ENCODE measurements around the gene LMTK3. TPM values are rescaled to one million over a fixed set of nuclear protein-coding genes. Genes with fewer than 3 reads are reported as not detected.

The LMTK3 gene
- polyA plus RNA-seq, 1 donor = 7.2 TPM

- no peaks in the 10 kb centered on the region for H3K27me3 ChIP-seq (ENCODE audit: control insufficient read depth, insufficient read depth, low read length)
- DNase-seq = peak; percentile 100
- peak overlapping the region; percentile 99 for H3K27ac ChIP-seq (ENCODE audit: low read length)
- WGBS (ENCODE audit: insufficient coverage, low lambda C conversion rate) = no CpG with 5 or more reads among the region's 36 CpGs
- peak overlapping the region; percentile 99 for H3K4me3 ChIP-seq (ENCODE audit: low read length)
- H3K9me3 ChIP-seq (ENCODE audit: control insufficient read depth, low read depth, low read length) = no peaks in the 10 kb centered on the region
- peaks cover 15% of the 10 kb centered on the region for H3K4me1 ChIP-seq (ENCODE audit: control insufficient read depth, insufficient read depth, low read length)
- peaks cover 36% of the 10 kb centered on the region for H3K36me3 ChIP-seq (ENCODE audit: control insufficient read depth, insufficient read depth, low read length)
Measured at GRCh38 chr19:48468772-48469288, 42.8 kb downstream of the LMTK3 start.

DNA sequence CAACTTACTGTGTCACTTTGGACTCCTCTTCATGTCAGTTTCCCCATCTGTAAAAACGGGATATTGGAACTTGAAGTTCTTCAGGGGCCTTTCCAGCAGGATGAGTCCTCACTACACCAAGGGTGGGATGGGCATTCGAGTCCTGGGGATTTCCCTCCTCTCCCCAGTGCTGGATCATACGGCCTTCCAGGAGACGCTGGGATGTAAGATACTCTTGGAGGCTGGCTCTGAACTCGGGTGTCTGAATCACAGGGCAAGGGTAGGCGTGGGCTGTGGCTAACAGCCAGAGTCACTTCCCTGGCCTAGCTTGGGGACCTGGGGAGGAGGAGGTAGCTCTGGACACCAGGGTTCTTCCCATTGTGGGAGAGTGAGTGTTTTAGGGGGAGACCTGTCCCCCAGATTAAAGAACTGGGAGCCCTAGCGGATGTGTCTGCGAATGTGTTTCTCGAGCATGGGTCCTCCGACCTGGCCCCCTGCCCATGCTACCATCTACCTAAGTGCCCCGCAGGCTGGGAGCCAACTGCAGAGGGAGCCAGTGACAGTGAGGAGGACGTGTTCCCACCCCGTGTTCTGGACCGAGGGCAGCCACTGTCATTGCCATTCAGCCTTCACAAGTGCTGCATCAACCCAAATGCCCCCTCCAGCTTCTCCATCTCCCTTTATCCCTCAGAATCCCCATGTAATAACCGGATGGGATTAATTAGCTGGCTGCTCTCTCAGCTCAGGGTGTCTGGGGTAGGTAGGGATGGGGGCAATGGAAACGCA lies 44.9 kb downstream of the LMTK3 start:
- no peak for DNase-seq
- no peak overlapping the region for H3K4me3 ChIP-seq (ENCODE audit: low read length)
- WGBS (ENCODE audit: insufficient coverage, low lambda C conversion rate) = 100% methylated on average over 1 of the region's 16 CpGs
- peaks cover 15% of the 10 kb centered on the region for H3K4me1 ChIP-seq (ENCODE audit: control insufficient read depth, insufficient read depth, low read length)
- peaks cover 17% of the 10 kb centered on the region for H3K36me3 ChIP-seq (ENCODE audit: control insufficient read depth, insufficient read depth, low read length)
- peaks cover 6% of the 10 kb centered on the region for H3K9me3 ChIP-seq (ENCODE audit: control insufficient read depth, low read depth, low read length)
- no peak overlapping the region for H3K27ac ChIP-seq (ENCODE audit: low read length)
- no peaks in the 10 kb centered on the region for H3K27me3 ChIP-seq (ENCODE audit: control insufficient read depth, insufficient read depth, low read length)

DNA sequence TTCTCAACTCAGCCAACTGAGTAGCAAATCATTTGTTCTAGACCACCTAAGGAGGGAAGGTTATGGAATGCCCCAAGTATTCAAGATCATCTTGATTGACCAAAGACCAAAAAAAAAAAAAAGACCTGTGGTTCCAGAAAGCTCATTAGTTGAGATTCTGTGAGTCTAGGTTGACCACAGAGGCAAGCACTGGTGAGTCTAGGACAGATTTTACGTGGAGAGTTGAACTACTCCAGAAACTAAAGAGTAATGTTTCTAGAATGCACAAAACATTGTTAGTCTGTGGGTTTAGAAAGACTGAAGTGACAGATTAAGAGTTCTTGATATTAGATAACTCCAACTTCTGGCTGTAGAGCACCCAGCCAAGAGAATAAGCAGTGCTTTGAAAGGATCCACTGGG lies 46.4 kb downstream of the LMTK3 start:
- Histone ChIP-seq H3K4me1 (ENCODE audit: control insufficient read depth, insufficient read depth, low read length) (peaks cover 8% of the 10 kb centered on the region), H3K27ac (ENCODE audit: low read length) (no peak overlapping the region), H3K36me3 (ENCODE audit: control insufficient read depth, insufficient read depth, low read length) (peaks cover 1% of the 10 kb centered on the region), H3K4me3 (ENCODE audit: low read length) (no peak overlapping the region), H3K27me3 (ENCODE audit: control insufficient read depth, insufficient read depth, low read length) (no peaks in the 10 kb centered on the region), H3K9me3 (ENCODE audit: control insufficient read depth, low read depth, low read length) (peaks cover 9% of the 10 kb centered on the region)
- WGBS (ENCODE audit: insufficient coverage, low lambda C conversion rate) = no CpG with 5 or more reads among the region's 1 CpG
- DNase-seq = no peak

GRCh38 chr19:48461982-48462655 lies 49.5 kb downstream of the LMTK3 start:
- Histone ChIP-seq H3K36me3 (ENCODE audit: control insufficient read depth, insufficient read depth, low read length) (peaks cover 2% of the 10 kb centered on the region), H3K4me3 (ENCODE audit: low read length) (no peak overlapping the region), H3K27me3 (ENCODE audit: control insufficient read depth, insufficient read depth, low read length) (no peaks in the 10 kb centered on the region), H3K9me3 (ENCODE audit: control insufficient read depth, low read depth, low read length) (peaks cover 9% of the 10 kb centered on the region), H3K4me1 (ENCODE audit: control insufficient read depth, insufficient read depth, low read length) (no peaks in the 10 kb centered on the region), H3K27ac (ENCODE audit: low read length) (no peak overlapping the region)
- WGBS (ENCODE audit: insufficient coverage, low lambda C conversion rate) = no CpG with 5 or more reads among the region's 62 CpGs
- DNase-seq = no peak

GRCh38 chr19:48461651-48461981 lies 50.0 kb downstream of the LMTK3 start:
- Histone ChIP-seq H3K36me3 (ENCODE audit: control insufficient read depth, insufficient read depth, low read length) (peaks cover 6% of the 10 kb centered on the region), H3K4me1 (ENCODE audit: control insufficient read depth, insufficient read depth, low read length) (no peaks in the 10 kb centered on the region), H3K27ac (ENCODE audit: low read length) (no peak overlapping the region), H3K9me3 (ENCODE audit: control insufficient read depth, low read depth, low read length) (peaks cover 9% of the 10 kb centered on the region), H3K4me3 (ENCODE audit: low read length) (no peak overlapping the region), H3K27me3 (ENCODE audit: control insufficient read depth, insufficient read depth, low read length) (no peaks in the 10 kb centered on the region)
- no CpG with 5 or more reads among the region's 36 CpGs for WGBS (ENCODE audit: insufficient coverage, low lambda C conversion rate)
- DNase-seq = no peak

- Histone ChIP-seq H3K9me3 (ENCODE audit: control insufficient read depth, low read depth, low read length) (peaks cover 9% of the 10 kb centered on the region), H3K27me3 (ENCODE audit: control insufficient read depth, insufficient read depth, low read length) (no peaks in the 10 kb centered on the region), H3K4me3 (ENCODE audit: low read length) (no peak overlapping the region), H3K36me3 (ENCODE audit: control insufficient read depth, insufficient read depth, low read length) (peaks cover 36% of the 10 kb centered on the region), H3K4me1 (ENCODE audit: control insufficient read depth, insufficient read depth, low read length) (no peaks in the 10 kb centered on the region), H3K27ac (ENCODE audit: low read length) (no peak overlapping the region)
- 80% methylated on average over 1 of the region's 2 CpGs for WGBS (ENCODE audit: insufficient coverage, low lambda C conversion rate)
- no peak for DNase-seq
Measured at GRCh38 chr19:48458016-48458415, 53.6 kb downstream of the LMTK3 start.

- Histone ChIP-seq H3K27me3 (ENCODE audit: control insufficient read depth, insufficient read depth, low read length) (no peaks in the 10 kb centered on the region), H3K36me3 (ENCODE audit: control insufficient read depth, insufficient read depth, low read length) (peaks cover 44% of the 10 kb centered on the region), H3K27ac (ENCODE audit: low read length) (no peak overlapping the region), H3K4me3 (ENCODE audit: low read length) (no peak overlapping the region), H3K9me3 (ENCODE audit: control insufficient read depth, low read depth, low read length) (peaks cover 7% of the 10 kb centered on the region), H3K4me1 (ENCODE audit: control insufficient read depth, insufficient read depth, low read length) (no peaks in the 10 kb centered on the region)
- WGBS (ENCODE audit: insufficient coverage, low lambda C conversion rate) = no CpG with 5 or more reads among the region's 4 CpGs
- no peak for DNase-seq
Measured at GRCh38 chr19:48456864-48457263, 54.8 kb downstream of the LMTK3 start.

- DNase-seq = no peak
- no peak overlapping the region for H3K4me3 ChIP-seq (ENCODE audit: low read length)
- no CpG with 5 or more reads among the region's 11 CpGs for WGBS (ENCODE audit: insufficient coverage, low lambda C conversion rate)
- H3K36me3 ChIP-seq (ENCODE audit: control insufficient read depth, insufficient read depth, low read length) = peaks cover 52% of the 10 kb centered on the region
- no peaks in the 10 kb centered on the region for H3K4me1 ChIP-seq (ENCODE audit: control insufficient read depth, insufficient read depth, low read length)
- H3K27ac ChIP-seq (ENCODE audit: low read length) = no peak overlapping the region
- no peaks in the 10 kb centered on the region for H3K27me3 ChIP-seq (ENCODE audit: control insufficient read depth, insufficient read depth, low read length)
- H3K9me3 ChIP-seq (ENCODE audit: control insufficient read depth, low read depth, low read length) = peaks cover 3% of the 10 kb centered on the region
Measured at GRCh38 chr19:48455908-48456562, 55.6 kb downstream of the LMTK3 start.

GRCh38 chr19:48455171-48455907 lies 56.3 kb downstream of the LMTK3 start, which contains the start of gene KCNJ14:
TSS of gene KCNJ14 (plus strand) at chr19:48455574. CDS start at chr19:48461725, 6,151 bp downstream.
- H3K4me3 ChIP-seq (ENCODE audit: low read length) = no peak within 1 kb of the TSS
- no peaks in the 10 kb centered on the region for H3K4me1 ChIP-seq (ENCODE audit: control insufficient read depth, insufficient read depth, low read length)
- no CpG with 5 or more reads among the region's 16 CpGs for WGBS (ENCODE audit: insufficient coverage, low lambda C conversion rate)
- no peak within 1 kb of the TSS for H3K27ac ChIP-seq (ENCODE audit: low read length)
- no peak for DNase-seq
- peaks cover 3% of the 10 kb centered on the region for H3K9me3 ChIP-seq (ENCODE audit: control insufficient read depth, low read depth, low read length)
- no peaks in the 10 kb centered on the region for H3K27me3 ChIP-seq (ENCODE audit: control insufficient read depth, insufficient read depth, low read length)
- peaks cover 59% of the 10 kb centered on the region for H3K36me3 ChIP-seq (ENCODE audit: control insufficient read depth, insufficient read depth, low read length)

Measured in large intestine (tissue), 3 donors.